Hematopoietic multipotent progenitor cell treated with erythropoietin and hydrocortisone succinate and interleukin-3 and kit ligand, for 17 days (in vitro differentiated cells): ENCODE measurements around the gene COL23A1.

ENCODE experiments used
- DNase-seq: peaks from one replicate; pipeline ENCODE4 v3.0.0-alpha.2; 2015; ENCODE audit warnings: low spot score

The COL23A1 gene

GRCh38 chr5:178224403-178224802 is 365.8 kb downstream of the COL23A1 start:
- no peak for DNase-seq

DNA sequence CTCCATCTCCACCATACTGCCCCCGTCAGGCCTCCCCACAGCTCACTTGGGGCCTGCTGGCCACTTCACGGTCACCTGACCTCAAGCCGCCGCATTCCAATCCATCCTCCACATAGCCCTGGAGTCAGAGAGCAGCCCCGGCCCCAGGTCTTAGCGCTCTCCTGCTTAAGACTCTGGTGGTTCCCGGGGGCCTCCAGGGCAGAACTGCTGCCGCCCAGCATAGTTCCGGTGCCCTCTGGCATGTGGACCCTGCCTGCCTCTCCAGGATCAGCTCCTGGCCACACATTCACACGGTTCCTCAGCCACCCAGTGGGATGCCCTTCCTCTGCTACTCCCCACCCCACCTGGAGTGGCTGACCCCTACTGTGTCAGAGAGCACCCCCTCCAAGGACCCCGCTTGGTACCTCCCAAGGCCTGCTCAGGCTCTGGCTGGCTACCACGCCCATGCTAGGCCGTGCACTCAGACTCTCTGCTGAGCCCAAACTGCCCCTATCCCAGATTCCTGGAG is 366.3 kb downstream of the COL23A1 start:
- DNase-seq = no peak

DNA sequence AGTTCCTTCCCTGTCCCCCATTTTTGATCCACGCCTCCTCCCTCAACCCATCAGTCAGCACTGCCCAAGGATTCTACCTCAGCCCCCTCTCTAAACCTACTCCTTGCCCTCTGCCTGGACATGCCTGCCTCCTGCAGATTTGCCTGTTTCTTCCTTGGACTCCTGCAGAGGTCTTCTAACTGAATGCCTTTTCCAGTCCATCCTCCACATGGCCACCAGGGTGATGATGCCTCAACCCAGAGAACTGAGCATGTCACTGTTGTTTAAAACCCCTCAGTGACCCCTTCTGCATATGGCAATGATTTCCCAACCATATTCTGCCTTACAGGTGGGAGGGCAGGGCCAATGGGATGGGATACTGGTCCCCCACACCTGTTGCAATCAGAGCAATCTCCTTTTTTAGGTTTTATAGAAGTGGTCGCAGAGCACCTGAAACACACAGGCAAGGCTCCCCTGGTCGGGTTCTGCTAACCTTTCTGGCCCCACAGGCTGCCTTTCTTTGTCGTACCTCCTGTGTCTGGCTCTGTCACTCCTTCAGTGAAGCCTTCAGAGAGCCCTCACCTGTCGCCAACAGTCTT is 366.9 kb downstream of the COL23A1 start:
- no peak for DNase-seq

DNA sequence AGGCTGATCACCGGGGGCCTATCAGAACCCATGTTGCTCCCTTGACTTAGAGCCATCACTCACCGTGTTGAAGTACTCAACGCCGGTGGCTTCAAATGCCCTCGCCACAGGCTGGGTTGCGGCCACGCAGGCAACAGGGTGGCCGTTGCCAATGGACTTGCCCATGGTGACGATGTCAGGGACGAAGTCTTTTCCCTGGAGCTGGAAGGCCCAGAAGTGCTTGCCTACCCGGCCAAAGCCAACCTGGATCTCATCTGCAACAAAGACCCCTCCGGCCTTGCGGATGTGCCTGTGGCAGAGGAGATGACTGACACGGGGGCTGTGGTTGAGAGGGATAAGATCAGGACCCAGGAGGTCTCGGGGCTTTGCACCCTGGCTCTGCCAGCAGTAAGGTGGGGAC is 367.9 kb downstream of the COL23A1 start:
- no peak for DNase-seq

DNA sequence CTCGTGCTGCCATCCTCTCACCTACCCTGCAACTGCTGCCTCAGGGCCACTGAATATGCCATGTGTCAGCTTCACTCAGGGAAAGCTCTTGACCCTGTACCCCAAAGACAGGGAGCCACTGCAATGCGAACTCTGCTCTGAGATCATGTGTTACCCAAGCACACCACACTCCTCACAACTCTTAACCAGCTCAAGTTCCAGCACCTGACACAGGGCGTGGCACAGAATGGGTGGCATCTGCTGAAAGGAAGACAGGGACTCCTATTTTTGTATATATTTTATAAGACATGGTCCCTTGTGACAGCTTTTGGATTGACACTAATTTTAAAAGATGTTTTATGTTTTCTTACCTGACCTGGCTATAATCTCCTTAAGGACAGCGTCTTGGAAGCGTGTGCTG is 368.3 kb downstream of the COL23A1 start:
- no peak for DNase-seq

DNA sequence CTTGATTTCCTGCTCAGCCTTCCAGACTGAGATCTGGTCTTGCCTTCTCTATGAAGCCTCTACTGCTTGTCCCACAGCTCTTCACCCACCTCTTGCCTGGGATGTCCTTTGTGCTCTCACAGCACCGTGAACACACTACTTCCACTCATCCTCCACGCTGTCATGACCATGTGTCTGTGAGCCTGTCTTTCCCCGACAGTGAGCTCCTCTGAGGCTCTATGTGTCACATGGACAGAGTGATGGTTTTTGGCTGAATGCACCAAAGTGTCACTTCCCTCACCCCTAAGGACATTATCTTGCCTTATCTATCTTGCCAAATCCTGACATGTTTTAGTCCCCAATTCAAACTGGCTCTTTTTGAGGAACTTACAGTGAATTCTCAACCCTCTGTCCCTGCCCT is 368.9 kb downstream of the COL23A1 start:
- DNase-seq = no peak

DNA sequence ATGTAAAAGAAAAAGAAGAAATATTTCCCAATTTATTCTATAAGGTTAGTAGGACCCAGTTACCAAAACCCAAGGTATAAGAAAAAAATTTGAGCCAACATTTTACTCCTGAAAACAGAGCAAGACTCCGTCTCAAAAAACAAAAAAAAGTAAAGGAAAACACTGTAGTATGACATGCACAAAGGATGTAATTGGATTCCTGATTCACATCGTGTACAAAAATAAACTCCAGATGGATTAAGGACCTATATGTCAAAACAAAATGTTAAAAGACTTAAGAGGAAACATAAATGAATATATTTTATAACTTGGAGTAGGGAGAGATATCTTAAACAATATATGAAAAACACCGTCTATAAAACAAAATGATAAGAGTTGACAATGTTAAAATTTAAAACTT is 371.4 kb downstream of the COL23A1 start:
- DNase-seq = no peak

DNA sequence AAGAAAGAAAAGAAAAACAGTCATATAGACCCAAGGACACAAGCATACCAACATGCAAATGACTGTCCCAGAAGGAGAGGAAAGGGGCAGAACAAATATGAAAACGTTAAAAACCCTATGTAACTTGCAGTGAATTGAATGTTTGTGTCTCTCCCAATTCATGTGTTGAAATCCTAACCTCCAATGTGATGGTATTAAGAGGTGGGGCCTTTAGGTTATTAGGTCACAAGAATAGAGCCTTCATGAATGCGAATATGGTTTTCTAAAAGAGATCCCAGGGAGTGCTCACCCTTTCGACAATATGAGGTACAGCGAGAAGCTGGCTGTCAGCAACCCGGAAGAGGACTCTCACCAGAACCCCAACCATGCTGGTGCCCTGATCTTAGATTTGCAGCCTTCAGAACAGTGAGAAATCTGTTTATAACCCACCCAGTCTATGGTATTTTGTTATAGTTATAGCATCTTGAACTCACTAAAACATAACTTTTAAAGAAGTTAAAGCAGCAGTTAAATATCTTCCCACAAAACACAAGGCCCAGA is 371.9 kb downstream of the COL23A1 start:
- no peak for DNase-seq

DNA sequence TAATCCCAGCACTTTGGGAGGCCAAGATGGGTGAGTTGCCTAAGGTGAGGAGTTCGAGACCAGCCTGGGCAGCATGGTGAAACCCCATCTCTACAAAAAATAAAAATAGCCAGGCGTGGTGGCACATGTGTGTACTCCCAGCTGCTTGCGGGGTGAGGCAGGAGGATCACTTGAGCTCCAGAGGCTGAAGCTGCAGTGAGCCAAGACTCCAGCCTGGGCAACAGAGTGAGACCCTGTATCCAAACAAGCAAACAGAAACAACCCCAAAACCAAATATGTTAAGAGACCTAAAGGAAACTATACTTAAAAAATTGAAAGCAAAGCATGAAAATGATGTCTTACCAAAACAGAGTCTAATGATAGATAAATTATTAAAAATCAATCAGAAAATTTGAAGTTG is 373.4 kb downstream of the COL23A1 start:
- no peak for DNase-seq

DNA sequence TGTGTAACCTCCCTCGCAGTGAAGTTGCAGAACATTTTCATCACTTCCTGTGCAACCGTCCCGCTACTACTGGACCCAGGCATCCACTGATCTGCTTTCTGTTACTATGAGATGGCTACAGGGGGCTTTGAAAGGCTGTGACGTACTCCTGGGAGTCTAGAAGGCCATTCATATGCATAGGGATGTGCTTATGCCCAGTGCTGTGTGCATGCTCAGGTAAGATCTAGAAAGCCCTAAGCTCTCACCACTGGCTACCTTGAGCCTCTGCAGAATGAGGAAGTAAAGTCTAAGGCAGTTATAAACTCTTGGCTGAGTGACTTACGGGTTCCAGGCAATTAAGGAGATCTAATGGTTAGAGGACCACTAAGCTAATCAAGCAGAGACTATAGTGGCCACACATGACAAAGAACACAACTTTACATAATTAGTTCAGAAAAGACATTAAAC is 374.1 kb downstream of the COL23A1 start:
- DNase-seq = no peak

- no peak for DNase-seq
Measured at GRCh38 chr5:178215280-178216002, 374.8 kb downstream of the COL23A1 start.

- DNase-seq = no peak
Measured at GRCh38 chr5:178214160-178214803, 375.9 kb downstream of the COL23A1 start.

DNA sequence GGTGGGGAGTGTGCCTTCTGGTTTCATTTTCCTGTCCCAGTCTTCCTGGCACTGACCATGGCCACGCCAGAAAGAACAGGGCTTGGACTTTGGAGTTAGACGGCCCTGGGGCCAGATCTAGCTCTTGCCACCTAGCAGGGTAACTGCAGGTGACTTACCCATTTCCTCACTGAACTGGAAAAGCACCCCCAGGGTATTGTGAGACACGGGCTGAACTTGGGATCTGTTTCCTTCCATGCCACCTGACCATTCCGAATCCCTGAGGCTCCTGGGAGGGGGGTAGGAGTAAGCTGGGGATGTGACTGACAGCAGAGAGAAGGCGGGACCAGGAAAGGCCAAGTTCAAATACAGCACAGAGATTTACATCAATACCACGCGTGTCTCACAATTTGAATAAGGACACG is 376.4 kb downstream of the COL23A1 start:
- no peak for DNase-seq

- DNase-seq = no peak
Measured at GRCh38 chr5:178213003-178213461, 377.2 kb downstream of the COL23A1 start.

DNA sequence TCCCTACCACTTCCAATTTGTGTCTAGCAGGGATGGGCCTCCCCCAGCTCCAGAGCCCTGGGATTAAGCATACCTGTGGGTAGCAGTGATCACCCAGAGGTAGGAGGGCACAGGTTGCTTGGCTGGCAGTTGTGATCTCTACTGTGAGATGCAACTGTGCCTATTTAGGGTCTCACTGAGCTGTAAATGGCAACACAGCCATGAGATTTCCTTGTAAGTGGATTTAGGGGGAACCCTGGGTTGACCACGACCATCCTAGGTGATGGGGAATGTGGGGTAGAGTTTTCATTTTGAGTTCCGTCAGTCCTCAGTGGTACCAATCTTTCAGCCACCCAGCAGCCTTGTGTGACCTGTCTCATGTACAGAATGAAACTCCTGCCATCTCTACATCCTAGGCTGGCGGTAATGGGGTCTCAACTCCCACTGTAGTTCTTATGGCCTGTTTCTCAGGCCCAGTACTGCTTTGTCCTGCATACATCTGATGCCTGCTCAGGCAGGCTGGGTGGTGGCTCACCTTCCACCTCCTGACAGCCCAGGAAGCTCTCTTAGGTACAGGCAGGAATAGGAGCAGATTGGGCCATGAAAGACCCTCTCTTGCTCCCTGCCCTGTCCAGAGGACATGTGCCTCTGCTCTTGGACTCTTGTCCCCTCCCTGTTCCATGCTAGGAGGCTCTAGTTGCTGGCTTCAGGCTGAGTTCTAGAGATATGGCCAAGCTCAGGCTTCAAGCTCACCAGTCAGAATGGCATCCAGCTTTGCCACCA is 377.8 kb downstream of the COL23A1 start:
- DNase-seq = no peak

DNA sequence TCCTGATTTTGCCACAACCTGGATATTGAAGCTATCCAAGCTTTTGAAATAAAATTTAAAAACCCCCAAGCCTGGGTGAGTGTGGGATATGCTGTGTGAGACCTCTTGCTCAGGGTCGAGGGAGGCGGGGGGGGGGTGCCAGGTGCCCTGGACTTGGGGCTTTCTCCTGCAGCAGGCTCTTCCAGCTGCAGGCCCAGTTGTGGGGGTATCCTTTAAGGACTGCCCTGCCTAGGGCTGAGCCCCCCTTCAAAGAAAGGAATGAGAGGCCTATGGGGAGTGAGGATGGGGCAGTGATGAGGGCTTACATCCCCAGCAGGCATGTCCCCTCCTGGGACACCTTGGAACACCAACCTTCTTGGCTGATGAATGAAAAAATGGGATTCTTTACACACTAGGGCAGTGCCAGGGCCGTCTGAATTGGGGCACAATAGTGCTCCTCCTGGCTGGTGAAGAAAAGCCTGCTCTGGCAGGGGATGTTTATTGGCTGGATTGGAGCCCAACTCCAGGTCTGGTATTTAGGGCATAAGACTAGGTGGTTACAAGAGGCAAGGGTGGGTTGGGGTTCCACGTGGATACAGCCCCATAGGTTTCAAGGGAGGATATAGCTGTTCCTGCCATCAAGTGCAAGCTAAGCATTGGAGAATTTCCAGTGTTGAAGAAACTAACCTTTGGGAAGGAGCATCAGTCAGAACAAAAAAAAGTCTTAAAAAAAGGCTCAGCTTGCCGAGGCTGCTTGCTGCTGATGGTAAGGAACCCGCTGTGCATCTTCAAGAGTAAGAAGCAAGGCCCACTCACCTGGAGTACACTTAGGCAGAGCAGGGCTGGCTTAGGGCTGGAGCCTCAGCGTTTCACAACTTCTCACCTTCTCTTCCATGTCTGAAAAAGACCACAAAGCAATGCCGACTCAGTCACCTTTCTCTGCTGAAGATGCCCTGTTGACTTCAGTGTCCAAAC is 378.8 kb downstream of the COL23A1 start:
- DNase-seq = no peak

- no peak for DNase-seq
Measured at GRCh38 chr5:178210686-178211085, 379.5 kb downstream of the COL23A1 start.

DNA sequence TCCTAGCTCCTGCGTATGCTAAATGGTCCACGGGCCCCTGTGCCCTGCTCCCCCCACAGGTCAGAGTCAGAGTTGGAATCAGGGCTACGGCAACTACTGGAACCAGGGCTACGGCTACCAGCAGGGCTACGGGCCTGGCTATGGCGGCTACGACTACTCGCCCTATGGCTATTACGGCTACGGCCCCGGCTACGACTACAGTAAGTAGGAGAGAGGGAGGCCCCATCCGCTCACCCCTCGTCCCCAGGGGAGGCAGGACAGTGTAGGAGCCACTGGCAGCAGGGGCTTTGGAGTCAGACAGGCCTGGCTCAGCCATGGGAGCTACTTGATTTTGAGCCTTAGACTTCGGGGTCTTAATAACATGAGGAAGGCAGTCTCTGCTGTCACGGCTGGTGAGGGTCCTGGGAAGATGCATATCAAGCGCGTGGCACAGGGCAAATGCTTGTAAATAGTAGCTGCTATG is 380.1 kb downstream of the COL23A1 start:
- no peak for DNase-seq

- no peak for DNase-seq
Measured at GRCh38 chr5:178209334-178210072, 380.7 kb downstream of the COL23A1 start.
